HG02885 (cell line): ENCODE data around the gene SSU72.
"Not testable (repeated sequence)": the region's sequence is repeated elsewhere in the genome, so short reads cannot be mapped to it uniquely, and the experiment has no call there.

Source experiments
- ATAC-seq: cut with Tn5 transposase; IDR thresholded peaks from one replicate; pipeline ENCODE4 v1.9.1; 2021; ENCODE audit warnings: mild to moderate bottlenecking; ENCODE audit not compliant: unreplicated experiment, poor library complexity

Gene SSU72

DNA sequence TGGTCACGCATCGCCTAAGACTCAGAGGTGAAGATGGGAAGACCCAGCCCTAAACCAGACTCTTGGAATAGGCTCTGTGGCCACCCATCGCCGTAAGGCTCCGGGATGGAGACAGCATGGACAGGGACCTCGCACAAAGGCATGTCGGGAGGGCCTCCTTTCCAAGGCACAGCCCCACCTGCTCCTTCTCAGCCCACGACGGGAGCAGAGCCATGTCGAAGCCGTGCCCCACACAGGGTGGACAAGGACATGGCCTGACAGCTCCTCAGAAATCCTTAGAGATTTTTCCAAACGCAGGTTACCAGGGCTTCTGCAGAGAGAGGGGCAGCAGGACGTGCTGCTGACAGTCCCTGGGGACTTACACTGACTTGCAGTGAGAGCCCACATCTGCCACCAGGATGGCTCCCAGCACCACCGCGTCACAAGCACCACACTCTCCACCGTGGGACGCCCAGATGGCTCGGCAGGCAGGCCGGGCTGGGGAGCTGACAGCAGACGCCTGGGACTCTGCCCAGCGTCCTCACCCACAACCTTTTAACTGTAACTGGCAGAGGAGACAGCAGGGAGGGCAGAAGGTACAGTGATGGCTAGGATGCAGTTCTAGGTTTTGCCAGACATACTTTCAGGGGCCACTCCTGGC, 12.0 kb downstream of the SSU72 start:
- no peak for ATAC-seq

DNA sequence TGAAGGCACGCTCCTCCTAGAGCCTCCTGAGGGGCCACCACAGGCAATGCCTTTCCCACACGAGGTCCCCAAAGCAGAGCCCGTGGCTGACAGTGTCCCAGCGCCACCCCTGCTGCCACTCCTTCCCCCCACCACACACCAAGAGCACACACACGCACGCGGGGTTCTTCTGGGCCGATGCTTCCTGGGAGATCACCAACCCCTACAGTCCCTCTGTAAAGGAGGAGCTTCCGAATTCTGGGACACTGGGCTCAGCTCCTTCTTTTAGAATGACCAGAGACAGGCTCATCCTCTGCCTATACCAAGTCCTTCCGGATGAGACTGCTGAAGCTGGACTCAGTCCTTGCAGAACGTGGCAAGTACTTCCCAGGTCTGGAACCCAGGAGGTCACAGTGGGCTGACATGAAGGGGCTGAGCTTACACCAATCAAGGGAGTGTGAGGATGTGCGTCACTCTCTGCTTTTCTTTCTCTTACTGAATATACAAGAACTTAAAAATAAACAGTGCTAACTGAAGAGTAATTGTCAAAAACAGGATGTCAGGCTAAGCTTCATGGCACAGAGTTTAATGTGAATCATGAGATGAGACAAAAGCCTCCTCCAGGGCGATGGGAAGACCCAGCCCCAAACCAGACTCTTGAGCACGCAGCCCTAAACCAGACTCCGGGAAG, 12.7 kb downstream of the SSU72 start:
- no peak for ATAC-seq

- no peak for ATAC-seq
Observed at GRCh38 chr1:1560178-1560577, 14.5 kb downstream of the SSU72 start.

- no peak for ATAC-seq
Observed at GRCh38 chr1:1559066-1559465, 15.6 kb downstream of the SSU72 start.

DNA sequence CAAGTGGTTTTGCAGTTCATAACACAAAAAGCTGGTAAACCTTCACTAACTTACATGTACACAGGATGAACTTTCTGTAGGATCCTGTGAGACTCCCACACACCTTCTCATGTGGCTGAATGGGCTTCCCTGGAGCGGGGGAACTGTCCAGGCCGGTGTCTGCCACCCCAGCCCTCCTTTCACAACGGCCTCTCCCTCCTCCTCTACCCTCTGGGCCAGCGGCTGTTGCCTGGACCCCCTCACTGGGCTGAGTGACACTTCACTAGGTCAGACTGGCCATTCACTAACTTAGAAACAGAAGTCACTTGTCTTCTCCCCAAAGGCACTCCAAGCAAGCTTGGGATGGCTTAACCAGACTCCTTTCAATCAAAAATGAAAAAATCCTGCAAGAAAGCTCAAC, 16.1 kb downstream of the SSU72 start:
- ATAC-seq, result no peak

DNA sequence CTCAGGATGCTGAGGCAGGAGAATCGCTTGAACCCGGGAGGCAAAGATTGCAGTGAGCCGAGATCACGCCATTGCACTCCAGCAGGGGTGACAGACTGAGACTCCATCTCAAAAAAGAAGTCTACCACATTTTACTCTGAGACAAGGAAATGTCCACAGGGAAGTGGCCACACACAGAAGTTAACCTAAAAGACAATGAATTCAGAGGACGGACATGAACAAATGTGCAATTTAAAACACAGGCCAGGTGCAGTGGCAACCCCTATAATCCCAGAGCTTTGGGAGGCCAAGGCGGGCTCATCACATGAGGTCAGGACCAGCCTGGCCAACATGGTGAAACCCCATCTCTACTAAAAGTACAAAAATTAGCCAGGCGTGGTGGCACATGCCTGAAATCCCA, 17.0 kb downstream of the SSU72 start:
- ATAC-seq, result not testable (repeated sequence)

- ATAC-seq, result not testable (repeated sequence)
Observed at GRCh38 chr1:1556961-1557360, 17.7 kb downstream of the SSU72 start.

- ATAC-seq, result no peak
Observed at GRCh38 chr1:1556505-1556904, 18.2 kb downstream of the SSU72 start.

DNA sequence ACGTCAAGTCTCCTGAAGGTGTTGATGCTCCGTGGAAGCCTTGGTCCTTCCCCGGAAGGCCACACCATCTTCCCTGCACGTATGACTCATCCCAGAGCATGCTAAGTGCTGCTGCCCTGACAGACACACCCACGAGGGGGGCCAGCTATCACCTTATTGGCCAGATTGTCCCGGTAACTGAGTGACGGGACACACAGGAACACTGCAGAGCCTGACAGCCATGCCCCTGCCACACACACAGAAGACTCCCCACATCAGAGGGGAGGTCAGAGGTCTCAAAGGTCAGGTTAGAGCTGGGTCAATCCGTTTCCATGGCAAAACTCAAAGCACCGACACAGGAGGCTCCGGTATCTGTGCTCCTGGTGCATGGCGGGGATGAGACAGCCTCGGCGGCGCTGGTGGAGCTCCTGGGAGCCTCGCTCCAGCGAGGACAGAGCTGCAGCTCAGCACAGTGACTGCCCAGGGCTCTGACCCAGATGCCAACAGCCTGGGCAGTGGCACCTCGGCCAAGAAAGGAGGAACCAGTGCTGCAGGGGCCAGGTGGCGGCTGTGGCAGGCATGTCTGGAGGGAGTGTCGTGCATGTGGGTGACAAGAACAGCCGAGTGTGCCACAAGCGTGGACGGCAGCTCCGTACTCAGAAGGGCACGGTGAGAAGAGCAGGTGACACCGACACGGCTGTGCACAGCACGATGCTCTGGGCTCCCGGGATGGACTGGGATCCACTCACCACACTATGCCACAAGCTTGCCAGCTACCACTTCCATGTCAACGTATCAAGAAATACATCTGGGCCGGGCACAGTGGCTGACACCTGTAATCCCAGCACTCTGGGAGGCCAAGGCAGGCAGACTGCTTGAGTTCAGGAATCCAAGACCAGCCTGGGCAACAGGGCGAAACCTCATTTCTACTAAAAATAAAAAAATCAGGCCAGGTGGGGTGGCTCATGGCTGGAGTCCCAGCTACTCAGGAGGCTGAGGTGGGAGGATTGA, 19.4 kb downstream of the SSU72 start:
- ATAC-seq, result no peak

GRCh38 chr1:1554550-1554925, 20.1 kb downstream of the SSU72 start:
- ATAC-seq, result no peak

DNA sequence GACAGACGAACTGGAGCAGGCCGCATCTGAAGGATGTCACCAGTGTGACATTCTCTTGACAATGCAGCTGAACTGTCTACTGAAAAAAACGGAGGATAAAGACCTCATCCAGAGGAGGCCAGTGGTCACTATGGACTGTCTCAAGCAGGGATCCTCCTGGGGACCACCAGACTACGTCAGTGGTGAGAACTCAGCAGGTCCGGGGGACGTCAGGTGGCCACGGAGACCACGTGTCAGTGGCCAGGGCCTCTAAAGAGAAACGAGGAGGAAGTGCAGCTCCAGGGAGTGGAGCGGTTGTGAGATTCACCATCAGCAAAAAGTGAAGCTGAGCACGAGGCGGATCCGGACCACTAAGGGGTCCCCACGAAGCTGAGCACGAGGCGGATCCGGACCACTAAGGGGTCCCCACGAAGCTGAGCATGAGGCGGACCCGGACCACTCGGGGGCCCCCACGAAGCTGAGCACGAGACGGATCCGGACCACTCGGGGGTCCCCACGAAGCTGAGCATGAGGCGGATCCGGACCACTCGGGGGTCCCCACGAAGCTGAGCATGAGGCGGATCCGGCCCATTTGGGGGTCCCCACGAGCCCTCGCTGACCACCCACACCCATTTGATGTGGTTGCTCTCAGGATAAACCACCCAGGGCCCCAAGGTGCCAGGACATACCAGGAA, 20.7 kb downstream of the SSU72 start:
- ATAC-seq, result no peak

DNA sequence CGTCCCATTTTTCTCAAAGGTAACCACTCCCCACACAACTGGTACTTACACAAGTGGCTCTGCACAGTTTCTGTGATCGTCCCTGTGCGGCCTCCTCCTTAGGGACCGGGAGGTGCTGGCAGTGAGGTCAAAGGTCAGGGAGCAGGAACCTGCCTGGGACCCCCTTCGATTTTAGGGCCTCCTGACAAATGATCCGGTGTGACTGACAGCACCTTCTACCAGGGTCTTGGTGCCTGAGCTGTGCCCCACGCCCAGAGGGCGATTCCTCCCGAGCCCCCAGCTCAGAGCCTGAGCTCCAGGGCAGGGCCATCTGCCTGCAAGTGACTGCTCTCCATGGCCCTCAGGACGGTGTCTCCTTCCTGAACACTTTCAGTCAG, 22.4 kb downstream of the SSU72 start:
- no peak for ATAC-seq

GRCh38 chr1:1551524-1552262, 23.0 kb downstream of the SSU72 start:
- no peak for ATAC-seq

DNA sequence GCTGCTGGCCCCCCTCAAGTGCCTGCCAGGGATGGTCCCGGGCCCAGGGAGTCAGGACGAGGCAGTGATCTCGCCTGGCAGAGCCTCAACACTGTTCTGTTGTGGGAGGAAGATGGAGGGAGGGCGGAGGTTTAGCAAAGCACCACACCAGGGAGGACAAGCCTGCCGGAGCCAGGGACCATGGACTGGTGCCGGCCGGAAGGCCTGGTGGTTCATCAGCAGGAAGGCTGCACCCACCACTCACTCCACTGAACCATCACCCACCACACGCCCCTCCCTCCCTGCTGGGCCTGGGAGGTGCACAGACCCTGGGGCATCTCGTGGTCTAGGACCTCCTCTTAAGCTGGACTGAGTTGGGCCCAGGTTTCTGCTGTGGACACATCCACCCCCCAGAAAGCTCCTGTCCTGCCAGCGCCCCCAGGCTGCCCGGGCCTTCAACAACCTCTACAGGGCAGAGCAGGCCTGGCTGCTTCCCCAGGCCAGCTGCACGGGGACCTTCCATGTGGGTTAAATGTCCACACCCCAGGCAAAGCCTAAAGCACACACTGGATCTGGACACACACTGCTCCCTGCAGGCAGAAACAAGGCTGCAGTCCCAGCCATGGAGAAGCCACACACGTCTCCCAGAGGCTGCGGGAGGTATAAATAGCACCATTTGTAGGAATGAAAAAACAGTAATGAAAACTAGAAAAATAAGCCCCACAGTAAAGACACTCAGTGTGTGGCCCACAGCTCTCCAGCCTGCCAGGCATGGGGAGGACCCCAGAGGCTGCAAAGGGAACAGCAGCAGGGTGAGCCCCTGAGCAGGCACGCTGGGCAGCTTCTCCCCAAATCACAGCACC, 23.9 kb downstream of the SSU72 start:
- no peak for ATAC-seq

GRCh38 chr1:1550087-1550486, 24.6 kb downstream of the SSU72 start:
- ATAC-seq, result no peak

DNA sequence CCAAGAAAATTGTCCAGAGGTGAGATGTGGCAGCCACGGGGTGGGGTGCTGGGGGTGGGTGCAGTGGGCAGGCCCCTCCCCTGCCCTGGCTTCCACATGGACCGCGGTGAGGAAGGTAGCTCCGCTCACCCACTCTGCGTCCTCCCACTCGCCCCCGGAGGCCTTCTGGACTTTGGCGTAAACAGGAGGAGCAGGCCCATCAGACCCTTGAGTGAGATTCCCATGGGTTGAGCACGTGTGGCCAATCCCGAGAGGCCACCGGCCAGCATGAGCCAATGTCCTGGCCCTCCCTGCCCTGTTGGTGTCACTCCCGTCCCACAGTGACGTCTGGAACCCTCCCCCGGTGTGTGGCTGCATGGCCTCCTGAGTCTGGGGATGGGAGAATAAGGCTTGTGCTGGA, 26.1 kb downstream of the SSU72 start:
- no peak for ATAC-seq

GRCh38 chr1:1547476-1547875, 27.2 kb downstream of the SSU72 start:
- no peak for ATAC-seq

GRCh38 chr1:1547011-1547410, 27.7 kb downstream of the SSU72 start:
- no peak for ATAC-seq
